PC-3 (cell line): ENCODE results near the gene TMCO6. TPM values are rescaled to one million over a fixed set of nuclear protein-coding genes. Genes with fewer than 3 reads are reported as not detected.
A peak's percentile ranks its signal among the peaks of the same experiment; 100 is the strongest.
"Not testable (repeated sequence)": the region's sequence is repeated elsewhere in the genome, so short reads cannot be mapped to it uniquely, and the experiment has no call there.

Experiments used
- ATAC-seq: fragments of 200-7000 bp; cut with Tn5 transposase; 2 replicates; pipeline ENCODE4 v1.9.1; 2020; ENCODE audit warnings: mild to moderate bottlenecking, moderate library complexity
- BruUV-seq: library from RNA; stranded (reverse); fragments of 400-500 nt; replicated peaks from 2 replicates; lab custom pipeline; 2021; lab: Mats Ljungman, UMichigan
- CTCF ChIA-PET: fragments of 300-600 bp; sonication (Branson Sonifier 250); formaldehyde crosslinking; loops from one replicate; lab custom pipeline; 2022; ENCODE audit warnings: antibody characterized with exemption; lab: Charles Lee
- POLR2A ChIA-PET: fragments of 300-600 bp; sonication (Branson Sonifier 250); formaldehyde crosslinking; loops from one replicate; lab custom pipeline; 2022; ENCODE audit warnings: antibody characterized with exemption; ENCODE audit not compliant: unreplicated experiment; lab: Charles Lee
- DNase-seq: peaks from one replicate; pipeline ENCODE4 v3.0.0-alpha.2; 2015
- H2AFZ ChIP-seq: fragments of 300-600 bp; sonication (generic); 2 replicates; pipeline ENCODE4 v1.6.0; 2016; ENCODE audit warnings: antibody characterized with exemption, low read length
- H3F3A ChIP-seq: fragments of 300-600 bp; sonication (generic); one replicate; pipeline ENCODE4 v1.6.0; 2017; ENCODE audit warnings: antibody characterized with exemption, low read length, control low read depth, mild to moderate bottlenecking; ENCODE audit not compliant: unreplicated experiment
- H3K27ac ChIP-seq: fragments of 300-600 bp; sonication (generic); 2 replicates; pipeline ENCODE4 v1.5.1; 2016; ENCODE audit warnings: mild to moderate bottlenecking, low read length
- H3K27me3 ChIP-seq: fragments of 300-600 bp; sonication (generic); 2 replicates; pipeline ENCODE4 v1.6.1; 2016; ENCODE audit warnings: low read length, mixed read lengths
- H3K36me3 ChIP-seq: fragments of 300-600 bp; sonication (generic); 2 replicates; pipeline ENCODE4 v1.6.1; 2016; ENCODE audit warnings: low read depth, mixed run types, low read length, mixed read lengths
- H3K4me1 ChIP-seq: fragments of 300-600 bp; sonication (generic); 2 replicates; pipeline ENCODE4 v1.5.1; 2016; ENCODE audit warnings: low read length; ENCODE audit not compliant: insufficient read depth
- H3K4me2 ChIP-seq: fragments of 300-600 bp; sonication (generic); 2 replicates; pipeline ENCODE4 v1.6.0; 2016; ENCODE audit warnings: low read length
- H3K4me3 ChIP-seq: fragments of 300-600 bp; sonication (generic); 2 replicates; pipeline ENCODE4 v1.5.1; 2016; ENCODE audit warnings: mild to moderate bottlenecking, low read length, mixed read lengths
- H3K79me2 ChIP-seq: fragments of 300-600 bp; sonication (generic); 2 replicates; pipeline ENCODE4 v1.6.1; 2017; ENCODE audit warnings: low read length, mixed read lengths
- H3K9ac ChIP-seq: fragments of 300-600 bp; sonication (generic); 2 replicates; pipeline ENCODE4 v1.6.0; 2016; ENCODE audit warnings: mild to moderate bottlenecking, low read length
- H3K9me2 ChIP-seq: fragments of 300-600 bp; sonication (generic); replicated peaks from 2 replicates; pipeline ENCODE4 v1.6.1; 2016; ENCODE audit warnings: mixed run types, low read length, mixed read lengths
- H3K9me3 ChIP-seq: fragments of 300-600 bp; sonication (generic); 2 replicates; pipeline ENCODE4 v1.6.1; 2016; ENCODE audit warnings: low read length, mixed read lengths
- H4K20me1 ChIP-seq: fragments of 300-600 bp; sonication (generic); 2 replicates; pipeline ENCODE4 v1.6.1; 2016; ENCODE audit warnings: low read length, mixed read lengths
- EZH2 ChIP-seq: fragments of 300-600 bp; sonication (generic); IDR thresholded peaks from one replicate; pipeline ENCODE4 v1.6.1; 2017; ENCODE audit warnings: antibody characterized with exemption, mild to moderate bottlenecking, low read length; ENCODE audit not compliant: unreplicated experiment
- EZH2phosphoT487 ChIP-seq: fragments of 300-600 bp; sonication (generic); IDR thresholded peaks from 2 replicates; pipeline ENCODE4 v1.6.1; 2018; ENCODE audit warnings: mild to moderate bottlenecking, antibody characterized with exemption, low read length, borderline replicate concordance
- intact Hi-C: fragments of 100-400 bp; cut with micrococcal nuclease; formaldehyde crosslinking; loops from 2 replicates; pipeline ENCODE4 v1.9.0; 2023
- total RNA-seq: library from RNA; depleted of rRNA; stranded (reverse); fragments of >200 nt; gene quantifications from 2 replicates; pipeline ENCODE4 v1.2.3, GENCODE V29; 2014
- TF ChIP-seq, protein P1 (sequence below): fragments of 300-600 bp; sonication (generic); conservative IDR thresholded peaks from 2 replicates; pipeline ENCODE4 v1.5.1; 2017; ENCODE audit warnings: antibody characterized with exemption, low read depth, mild to moderate bottlenecking, low read length

TMCO6 gene
- total RNA-seq, 1 experiment from 2014 or later, result 16.5 TPM

DNA sequence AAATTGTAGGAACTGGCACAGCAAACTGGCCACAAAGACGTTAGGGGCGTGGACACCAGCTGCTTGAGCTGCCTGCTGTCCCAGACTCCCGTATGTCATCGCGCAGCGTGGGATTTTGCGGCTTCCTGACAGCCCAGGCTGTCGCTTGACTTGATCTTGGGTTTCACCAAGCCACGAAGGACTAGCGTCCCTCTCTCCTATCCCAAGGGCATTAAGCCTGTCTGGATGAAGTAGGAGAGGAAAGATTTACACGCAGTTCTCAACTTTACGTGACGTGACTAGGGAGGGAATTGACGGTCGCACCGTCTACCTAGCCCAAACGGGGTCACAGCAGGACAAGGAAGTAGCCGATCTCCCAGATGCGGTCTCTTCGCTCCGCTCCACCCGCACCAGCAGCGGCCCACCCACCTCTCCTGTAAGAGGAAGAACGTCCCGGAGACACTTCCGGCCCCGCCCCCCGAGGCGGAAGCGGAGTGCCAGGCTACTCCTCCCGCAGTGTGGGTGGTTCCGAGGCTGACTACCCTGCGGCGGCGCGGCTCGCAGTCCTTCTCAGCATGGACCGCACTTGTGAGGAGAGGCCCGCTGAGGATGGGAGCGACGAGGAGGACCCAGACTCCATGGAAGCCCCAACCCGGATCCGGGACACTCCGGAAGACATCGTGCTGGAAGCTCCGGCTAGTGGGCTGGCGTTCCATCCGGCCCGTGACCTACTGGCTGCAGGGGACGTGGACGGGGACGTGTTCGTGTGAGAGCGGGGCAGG, 25.3 kb downstream of the TMCO6 start, which contains the start of gene WDR55:
Gene WDR55 (plus strand): TSS at position 546 of the 761 bp plus-strand sequence. CDS start 9 bp downstream, at position 555.
- intact Hi-C loops, result loop anchor here (1.0 kb wide), 4 partner anchors 17 to 117 kb away; partner anchors contain the start of genes EIF4EBP3, HARS1, HARS2 and IK

DNA sequence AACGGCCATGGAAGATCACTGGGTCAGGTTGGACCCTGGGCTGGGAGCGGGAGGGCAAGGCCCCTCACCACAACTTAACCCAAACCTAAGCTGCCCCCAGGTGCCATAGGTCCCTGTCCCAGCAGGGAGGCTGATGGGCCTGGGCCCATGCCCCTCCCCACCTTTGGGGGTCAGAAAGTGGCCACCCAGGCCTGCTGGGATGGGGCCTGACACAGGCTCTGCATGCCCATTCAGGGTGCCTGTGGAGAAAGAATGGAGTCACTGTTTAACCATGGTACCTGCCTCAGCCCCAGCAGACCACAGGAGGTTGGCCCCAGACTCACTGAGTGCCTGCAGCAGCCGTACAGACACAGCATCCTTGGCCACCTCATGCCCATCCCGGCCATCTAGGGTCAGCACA, 31.8 kb downstream of the TMCO6 start:
- intact Hi-C loops, H3K9me3 ChIP-seq, ATAC-seq, H3K4me2 ChIP-seq, H3F3A ChIP-seq, CTCF ChIA-PET, H3K9ac ChIP-seq, H2AFZ ChIP-seq, DNase-seq, H4K20me1 ChIP-seq, H3K27me3 ChIP-seq, H3K27ac ChIP-seq, POLR2A ChIA-PET, BruUV-seq, H3K4me1 ChIP-seq, H3K4me3 ChIP-seq, H3K9me2 ChIP-seq: not testable (repeated sequence)
- Histone ChIP-seq H3K79me2 (peaks cover 22% of the 10 kb centered on the region), H3K36me3 (peaks cover 26% of the 10 kb centered on the region)

More for the DNA sequence above, 25.3 kb downstream of the TMCO6 start, which contains the start of gene WDR55:
- TF ChIP-seq EZH2phosphoT487 (no peak), EZH2 (no peak)
- TF ChIP-seq, protein P1, sequence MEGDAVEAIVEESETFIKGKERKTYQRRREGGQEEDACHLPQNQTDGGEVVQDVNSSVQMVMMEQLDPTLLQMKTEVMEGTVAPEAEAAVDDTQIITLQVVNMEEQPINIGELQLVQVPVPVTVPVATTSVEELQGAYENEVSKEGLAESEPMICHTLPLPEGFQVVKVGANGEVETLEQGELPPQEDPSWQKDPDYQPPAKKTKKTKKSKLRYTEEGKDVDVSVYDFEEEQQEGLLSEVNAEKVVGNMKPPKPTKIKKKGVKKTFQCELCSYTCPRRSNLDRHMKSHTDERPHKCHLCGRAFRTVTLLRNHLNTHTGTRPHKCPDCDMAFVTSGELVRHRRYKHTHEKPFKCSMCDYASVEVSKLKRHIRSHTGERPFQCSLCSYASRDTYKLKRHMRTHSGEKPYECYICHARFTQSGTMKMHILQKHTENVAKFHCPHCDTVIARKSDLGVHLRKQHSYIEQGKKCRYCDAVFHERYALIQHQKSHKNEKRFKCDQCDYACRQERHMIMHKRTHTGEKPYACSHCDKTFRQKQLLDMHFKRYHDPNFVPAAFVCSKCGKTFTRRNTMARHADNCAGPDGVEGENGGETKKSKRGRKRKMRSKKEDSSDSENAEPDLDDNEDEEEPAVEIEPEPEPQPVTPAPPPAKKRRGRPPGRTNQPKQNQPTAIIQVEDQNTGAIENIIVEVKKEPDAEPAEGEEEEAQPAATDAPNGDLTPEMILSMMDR, result no peak
- CTCF ChIA-PET, result no interaction called here
- Histone ChIP-seq H4K20me1 (peaks cover 6% of the 10 kb centered on the region; the same call in 1 of the 2 replicates), H3K79me2 (peaks cover 36% of the 10 kb centered on the region), H3K36me3 (peaks cover 49% of the 10 kb centered on the region), H3K27ac (peak within 1 kb of the TSS; percentile 87), H3F3A (no peaks in the 10 kb centered on the region), H3K9me2 (no peaks in the 10 kb centered on the region), H3K4me2 (peak within 1 kb of the TSS; percentile 94), H3K9me3 (no peaks in the 10 kb centered on the region), H3K4me3 (peak within 1 kb of the TSS; percentile 95), H3K4me1 (peaks cover 20% of the 10 kb centered on the region), H3K9ac (peak within 1 kb of the TSS; percentile 86), H3K27me3 (no peaks in the 10 kb centered on the region), H2AFZ (peak within 1 kb of the TSS; percentile 84)
- POLR2A ChIA-PET, result no interaction called here
- DNase-seq, result peak; percentile 96
- BruUV-seq, result TSS peak; percentile 94
- peak; percentile 95 for ATAC-seq

DNA sequence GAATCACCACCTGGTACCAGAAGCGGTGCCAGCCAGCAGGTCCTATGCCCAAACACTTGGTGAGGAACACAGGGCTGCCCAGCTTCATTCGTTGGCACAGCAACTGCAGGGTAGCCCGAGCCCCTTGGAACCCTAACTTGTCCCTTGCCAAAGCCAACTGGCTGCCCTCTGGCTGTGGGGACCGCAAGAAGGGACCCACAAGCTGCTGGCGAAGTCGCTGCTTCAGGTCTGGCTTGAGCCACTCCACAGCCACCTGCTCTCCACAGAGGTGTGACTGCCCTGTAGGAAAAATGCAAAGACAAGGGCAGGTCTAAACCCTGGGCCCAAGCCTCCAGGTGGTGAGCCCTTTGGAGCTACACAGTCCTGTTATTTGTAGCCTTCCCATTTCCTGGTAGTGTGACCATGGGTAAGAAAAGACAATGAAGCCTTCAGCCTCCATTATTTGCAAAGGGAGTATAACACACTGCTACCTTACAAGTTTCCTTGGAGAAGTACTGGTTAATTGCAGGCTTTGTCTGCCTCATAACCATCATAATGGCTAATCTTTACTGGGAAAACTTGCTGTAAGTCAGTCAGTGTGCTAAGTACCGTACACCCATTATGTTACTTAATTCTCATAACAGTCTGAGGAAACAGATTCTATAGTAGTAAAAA, 32.3 kb downstream of the TMCO6 start:
- peaks cover 16% of the 10 kb centered on the region for H3K79me2 ChIP-seq
- no peaks in the 10 kb centered on the region for H3K9me2 ChIP-seq
- no peak overlapping the region for H3K9ac ChIP-seq
- peaks cover 26% of the 10 kb centered on the region for H3K36me3 ChIP-seq
- H3K4me3 ChIP-seq, result no peak overlapping the region
- H3K27ac ChIP-seq, result no peak overlapping the region
- no peaks in the 10 kb centered on the region for H3K27me3 ChIP-seq
- ChIA-PET CTCF (no interaction called here), POLR2A (no interaction called here)
- no peaks in the 10 kb centered on the region for H3K9me3 ChIP-seq
- peaks cover 2% of the 10 kb centered on the region for H3K4me1 ChIP-seq
- BruUV-seq, result no TSS peak
- intact Hi-C loops, result no loop called here
- ATAC-seq (peak; percentile 19), DNase-seq (no peak)
- no peak overlapping the region for H3K4me2 ChIP-seq
- no peak for TF ChIP-seq EZH2
- TF ChIP-seq, protein P1, result no peak
- TF ChIP-seq EZH2phosphoT487, result no peak
- H3F3A ChIP-seq, result no peaks in the 10 kb centered on the region
- no peak overlapping the region for H2AFZ ChIP-seq
- H4K20me1 ChIP-seq, result peaks cover 3% of the 10 kb centered on the region; the same call in 1 of the 2 replicates
